GM12892 (cell line): ENCODE data around the gene GSTP1.

Experiments
- POLR2A ChIP-seq: IDR thresholded peaks from 2 replicates; pipeline ENCODE4 v1.6.1; 2011; ENCODE audit warnings: low read depth, low read length, control low read depth
- TAF1 ChIP-seq: IDR thresholded peaks from 2 replicates; pipeline ENCODE4 v1.6.1; 2011; ENCODE audit warnings: low read depth, mild to moderate bottlenecking, control low read depth, low read length, borderline replicate concordance

DNA sequence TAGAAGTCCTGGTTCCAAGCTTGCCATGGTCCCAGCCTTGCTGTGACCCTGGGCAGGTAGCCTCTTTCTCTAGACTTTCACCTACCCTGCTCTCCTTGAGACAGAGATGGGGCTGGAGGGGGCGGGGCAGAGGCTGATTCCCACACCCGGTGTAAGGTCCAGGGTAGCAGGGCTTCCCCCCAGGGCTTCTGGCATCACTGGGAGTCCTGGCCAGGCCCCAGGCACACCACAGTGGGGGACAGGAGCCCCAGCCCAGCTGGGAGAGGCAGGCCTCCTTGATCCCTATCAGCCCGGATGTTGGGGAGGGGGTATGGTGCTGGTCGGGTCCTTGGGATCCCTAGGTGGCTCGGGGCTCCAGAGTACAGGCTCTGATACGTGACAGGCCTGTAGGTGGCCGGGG lies 47.8 kb downstream of the GSTP1 start:
- TF ChIP-seq POLR2A (no peak), TAF1 (no peak)
